Measurements from ENCODE around the gene CTNNBIP1.

Gene CTNNBIP1

DNA sequence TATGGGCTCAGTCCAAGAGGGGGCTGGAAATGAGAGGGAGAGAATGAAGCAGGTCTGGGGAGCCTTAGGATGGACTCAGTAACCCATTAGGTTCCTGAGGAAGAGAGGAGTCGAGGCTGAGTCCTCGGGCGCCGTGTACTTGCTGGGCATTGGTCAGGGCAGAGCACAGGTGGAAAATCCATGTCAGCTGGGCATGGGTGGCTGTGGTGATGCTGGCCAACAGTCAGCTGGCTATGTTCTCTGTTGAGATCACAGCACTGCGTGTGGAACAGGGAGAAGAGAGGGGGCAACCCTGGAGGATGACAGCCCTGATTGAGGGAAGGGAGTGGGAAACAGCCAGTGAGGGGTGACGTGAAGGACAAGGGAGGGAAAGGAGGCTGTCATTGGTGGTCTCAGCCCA is 43.2 kb downstream of the CTNNBIP1 start:
- Histone ChIP-seq H3K9ac (no peak overlapping the region), H3K27ac (no peak overlapping the region), H3K4me3 (ENCODE audit: low read depth, low read length) (no peak overlapping the region), H3K27me3 (ENCODE audit: control insufficient read depth, insufficient read depth, low read length) (no peaks in the 10 kb centered on the region), H3K36me3 (ENCODE audit: control insufficient read depth, insufficient read depth, low read length) (no peaks in the 10 kb centered on the region), H3K4me1 (no peaks in the 10 kb centered on the region), H3K4me2 (ENCODE audit: low read length) (no peak overlapping the region), H2AFZ (no peak overlapping the region), H3K79me2 (peaks cover 2% of the 10 kb centered on the region), H3K9me3 (ENCODE audit: control insufficient read depth, low read length) (no peaks in the 10 kb centered on the region)
- no peak for TF ChIP-seq CTCF (IDR thresholded peaks at IDR 0.05)

- Histone ChIP-seq H3K9me3 (ENCODE audit: control insufficient read depth, low read length) (no peaks in the 10 kb centered on the region), H2AFZ (no peak overlapping the region), H3K4me3 (ENCODE audit: low read depth, low read length) (no peak overlapping the region), H3K4me2 (ENCODE audit: low read length) (no peak overlapping the region), H3K36me3 (ENCODE audit: control insufficient read depth, insufficient read depth, low read length) (no peaks in the 10 kb centered on the region), H3K27ac (no peak overlapping the region), H3K4me1 (no peaks in the 10 kb centered on the region), H3K79me2 (peaks cover 2% of the 10 kb centered on the region), H3K9ac (no peak overlapping the region), H3K27me3 (ENCODE audit: control insufficient read depth, insufficient read depth, low read length) (no peaks in the 10 kb centered on the region)
- no peak for TF ChIP-seq CTCF (IDR thresholded peaks at IDR 0.05)
Observed at GRCh38 chr1:9865724-9866123, 44.3 kb downstream of the CTNNBIP1 start.

- Histone ChIP-seq H3K36me3 (ENCODE audit: control insufficient read depth, insufficient read depth, low read length) (no peaks in the 10 kb centered on the region), H3K4me1 (no peaks in the 10 kb centered on the region), H3K9me3 (ENCODE audit: control insufficient read depth, low read length) (no peaks in the 10 kb centered on the region), H3K4me2 (ENCODE audit: low read length) (no peak overlapping the region), H3K79me2 (peaks cover 2% of the 10 kb centered on the region), H3K4me3 (ENCODE audit: low read depth, low read length) (no peak overlapping the region), H3K27me3 (ENCODE audit: control insufficient read depth, insufficient read depth, low read length) (no peaks in the 10 kb centered on the region), H3K27ac (no peak overlapping the region), H2AFZ (no peak overlapping the region), H3K9ac (no peak overlapping the region)
- no peak for TF ChIP-seq CTCF (IDR thresholded peaks at IDR 0.05)
Observed at GRCh38 chr1:9863371-9863770, 46.7 kb downstream of the CTNNBIP1 start.

DNA sequence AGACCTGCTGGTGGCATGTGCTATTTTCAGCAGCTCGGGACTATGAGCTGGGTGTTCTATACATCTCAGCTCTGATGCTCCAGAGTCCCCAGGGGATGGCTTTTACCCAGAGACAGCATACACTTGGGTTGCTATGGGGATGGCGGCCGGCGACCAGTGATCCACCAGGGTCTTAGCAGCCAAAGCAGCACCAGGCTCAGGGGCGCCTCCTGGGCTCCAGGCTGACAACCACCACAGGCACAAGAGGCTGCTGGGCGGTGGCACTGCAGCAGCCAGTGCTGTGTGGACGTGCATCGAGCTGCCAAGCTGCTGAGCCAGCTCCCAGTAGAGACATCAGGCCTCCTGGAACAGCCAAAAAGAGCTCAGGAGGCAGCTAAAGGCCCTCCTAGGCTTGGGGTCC is 48.7 kb downstream of the CTNNBIP1 start:
- no peak overlapping the region for H3K4me3 ChIP-seq (ENCODE audit: low read depth, low read length)
- no peaks in the 10 kb centered on the region for H3K27me3 ChIP-seq (ENCODE audit: control insufficient read depth, insufficient read depth, low read length)
- no peak overlapping the region for H3K27ac ChIP-seq
- no peaks in the 10 kb centered on the region for H3K4me1 ChIP-seq
- H2AFZ ChIP-seq: no peak overlapping the region
- H3K4me2 ChIP-seq (ENCODE audit: low read length): no peak overlapping the region
- H3K9me3 ChIP-seq (ENCODE audit: control insufficient read depth, low read length): no peaks in the 10 kb centered on the region
- H3K79me2 ChIP-seq: no peaks in the 10 kb centered on the region
- no peak overlapping the region for H3K9ac ChIP-seq
- no peaks in the 10 kb centered on the region for H3K36me3 ChIP-seq (ENCODE audit: control insufficient read depth, insufficient read depth, low read length)
- no peak for TF ChIP-seq CTCF (IDR thresholded peaks at IDR 0.05)

DNA sequence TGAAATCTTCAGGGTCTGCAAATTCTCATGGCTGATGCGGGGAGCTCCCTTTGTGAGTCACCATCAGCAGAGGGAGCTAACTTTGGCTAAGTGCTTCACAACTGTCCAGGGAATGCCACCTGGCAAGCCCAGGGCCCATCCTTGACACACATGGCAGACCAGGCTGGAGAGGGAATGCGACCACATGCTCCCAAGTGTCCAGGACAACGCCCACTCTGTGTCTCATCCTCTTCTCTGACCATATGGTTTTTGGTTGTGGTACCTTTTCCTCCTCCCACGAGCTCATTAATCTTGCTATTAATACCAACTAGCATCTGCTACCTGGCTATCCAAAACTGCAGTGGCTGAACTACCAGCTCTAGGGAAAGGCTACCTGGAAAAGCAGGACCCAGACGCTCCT is 49.2 kb downstream of the CTNNBIP1 start:
- no peak overlapping the region for H3K4me2 ChIP-seq (ENCODE audit: low read length)
- H3K9ac ChIP-seq: no peak overlapping the region
- H2AFZ ChIP-seq: no peak overlapping the region
- H3K36me3 ChIP-seq (ENCODE audit: control insufficient read depth, insufficient read depth, low read length): no peaks in the 10 kb centered on the region
- no peak for TF ChIP-seq CTCF (IDR thresholded peaks at IDR 0.05)
- no peaks in the 10 kb centered on the region for H3K79me2 ChIP-seq
- H3K27ac ChIP-seq: no peak overlapping the region
- H3K27me3 ChIP-seq (ENCODE audit: control insufficient read depth, insufficient read depth, low read length): no peaks in the 10 kb centered on the region
- no peaks in the 10 kb centered on the region for H3K9me3 ChIP-seq (ENCODE audit: control insufficient read depth, low read length)
- no peak overlapping the region for H3K4me3 ChIP-seq (ENCODE audit: low read depth, low read length)
- no peaks in the 10 kb centered on the region for H3K4me1 ChIP-seq
